SK-N-SH treated with all-trans-retinoic acid at 6 μM for 48 hours (cell line): ENCODE results near the gene STK32A.

Experiments
- ATAC-seq: fragments of 200-7000 bp; cut with Tn5 transposase; 3 replicates; pipeline ENCODE4 v1.9.1; 2020; ENCODE audit warnings: mild to moderate bottlenecking, moderate library complexity
- ARNTL ChIP-seq: fragments of 450-650 bp; formaldehyde crosslinking; IDR thresholded peaks from 2 replicates; pipeline ENCODE4 v1.5.0; 2020; ENCODE audit warnings: low read depth, mild to moderate bottlenecking, moderate library complexity, borderline replicate concordance
- BACH2 ChIP-seq: fragments of 250-450 bp; sonication (Bioruptor Pico); IDR thresholded peaks from 2 replicates; pipeline ENCODE4 v1.9.0; 2021; ENCODE audit warnings: mild to moderate bottlenecking, borderline replicate concordance
- CSDC2 ChIP-seq: fragments of 250-450 bp; sonication (Bioruptor Pico); IDR thresholded peaks from 2 replicates; pipeline ENCODE4 v1.5.0; 2020; ENCODE audit warnings: mild to moderate bottlenecking, moderate library complexity
- ESRRG ChIP-seq: fragments of 250-450 bp; sonication (Bioruptor Pico); IDR thresholded peaks from 2 replicates; pipeline ENCODE4 v1.6.1; 2021; ENCODE audit warnings: mild to moderate bottlenecking
- GLIS3 ChIP-seq: fragments of 250-450 bp; sonication (Bioruptor Pico); IDR thresholded peaks from 2 replicates; pipeline ENCODE4 v1.5.0; 2020; ENCODE audit warnings: mild to moderate bottlenecking, moderate library complexity
- OSR1 ChIP-seq: fragments of 250-450 bp; sonication (Bioruptor Pico); IDR thresholded peaks from 2 replicates; pipeline ENCODE4 v1.8.0; 2022; ENCODE audit warnings: moderate library complexity, mild to moderate bottlenecking, inconsistent platforms
- PATZ1 ChIP-seq: fragments of 250-450 bp; sonication (Bioruptor Pico); IDR thresholded peaks from 2 replicates; pipeline ENCODE4 v1.8.0; 2020; ENCODE audit warnings: mild to moderate bottlenecking, moderate library complexity, borderline replicate concordance
- PPARA ChIP-seq: fragments of 250-450 bp; sonication (Bioruptor Pico); IDR thresholded peaks from 2 replicates; pipeline ENCODE4 v1.5.0; 2020; ENCODE audit warnings: mild to moderate bottlenecking, borderline replicate concordance
- RARB ChIP-seq: fragments of 250-450 bp; sonication (Bioruptor Pico); IDR thresholded peaks from 2 replicates; pipeline ENCODE4 v1.8.0; 2021; ENCODE audit warnings: mild to moderate bottlenecking, moderate library complexity
- SNAI2 ChIP-seq: fragments of 250-450 bp; sonication (Bioruptor Pico); IDR thresholded peaks from 2 replicates; pipeline ENCODE4 v1.5.0; 2020; ENCODE audit warnings: mild to moderate bottlenecking, moderate library complexity
- TCF4 ChIP-seq: fragments of 250-450 bp; sonication (Bioruptor Pico); IDR thresholded peaks from 2 replicates; pipeline ENCODE4 v1.8.0; 2021; ENCODE audit warnings: mild to moderate bottlenecking, moderate library complexity, borderline replicate concordance
- TOX ChIP-seq: fragments of 250-450 bp; sonication (Bioruptor Pico); IDR thresholded peaks from 2 replicates; pipeline ENCODE4 v1.8.0; 2021; ENCODE audit warnings: mild to moderate bottlenecking, moderate library complexity, borderline replicate concordance
- ZC3H10 ChIP-seq: fragments of 250-450 bp; sonication (Bioruptor Pico); IDR thresholded peaks from 2 replicates; pipeline ENCODE4 v1.5.1; 2021; ENCODE audit warnings: mild to moderate bottlenecking, moderate library complexity
- ZFP3 ChIP-seq: fragments of 250-450 bp; sonication (Bioruptor Pico); IDR thresholded peaks from 2 replicates; pipeline ENCODE4 v1.5.0; 2020; ENCODE audit warnings: mild to moderate bottlenecking, moderate library complexity
- ZNF565 ChIP-seq: fragments of 450-650 bp; formaldehyde crosslinking; conservative IDR thresholded peaks from 2 replicates; pipeline ENCODE4 v1.5.0; 2020; ENCODE audit warnings: low read depth, mild to moderate bottlenecking, moderate library complexity
- ZNF70 ChIP-seq: fragments of 450-650 bp; formaldehyde crosslinking; IDR thresholded peaks from 2 replicates; pipeline ENCODE4 v1.5.0; 2020; ENCODE audit warnings: mild to moderate bottlenecking, moderate library complexity
- ZNF8 ChIP-seq: fragments of 450-650 bp; formaldehyde crosslinking; IDR thresholded peaks from 2 replicates; pipeline ENCODE4 v1.5.0; 2020; ENCODE audit warnings: mild to moderate bottlenecking, moderate library complexity
- TF ChIP-seq, protein P1 (sequence below): fragments of 250-450 bp; sonication (Bioruptor Pico); IDR thresholded peaks from 2 replicates; pipeline ENCODE4 v1.5.0; 2020; ENCODE audit warnings: mild to moderate bottlenecking, moderate library complexity
- TF ChIP-seq, protein P2 (sequence below): fragments of 250-450 bp; sonication (Bioruptor Pico); IDR thresholded peaks from 2 replicates; pipeline ENCODE4 v1.8.0; 2021; ENCODE audit warnings: low read depth, mild to moderate bottlenecking, moderate library complexity, borderline replicate concordance
- TF ChIP-seq, protein P3 (sequence below): fragments of 250-450 bp; sonication (Bioruptor Pico); IDR thresholded peaks from 2 replicates; pipeline ENCODE4 v1.5.1; 2020; ENCODE audit warnings: low read depth, mild to moderate bottlenecking, moderate library complexity
- TF ChIP-seq, protein P4 (sequence below): fragments of 250-450 bp; sonication (Bioruptor Pico); IDR thresholded peaks from 2 replicates; pipeline ENCODE4 v1.5.1; 2021; ENCODE audit warnings: mild to moderate bottlenecking, moderate library complexity

STK32A gene

GRCh38 chr5:147369742-147370374 lies 135.0 kb downstream of the STK32A start:
- peak; percentile 89 for ATAC-seq
- no peak for TF ChIP-seq ARNTL (CRISPR knock-in tag)
- no peak for TF ChIP-seq ZFP3
- TF ChIP-seq SNAI2 (CRISPR knock-in tag): no peak
- no peak for TF ChIP-seq BACH2
- no peak for TF ChIP-seq ZNF565 (CRISPR knock-in tag)
- TF ChIP-seq OSR1: no peak
- TF ChIP-seq, protein P1, sequence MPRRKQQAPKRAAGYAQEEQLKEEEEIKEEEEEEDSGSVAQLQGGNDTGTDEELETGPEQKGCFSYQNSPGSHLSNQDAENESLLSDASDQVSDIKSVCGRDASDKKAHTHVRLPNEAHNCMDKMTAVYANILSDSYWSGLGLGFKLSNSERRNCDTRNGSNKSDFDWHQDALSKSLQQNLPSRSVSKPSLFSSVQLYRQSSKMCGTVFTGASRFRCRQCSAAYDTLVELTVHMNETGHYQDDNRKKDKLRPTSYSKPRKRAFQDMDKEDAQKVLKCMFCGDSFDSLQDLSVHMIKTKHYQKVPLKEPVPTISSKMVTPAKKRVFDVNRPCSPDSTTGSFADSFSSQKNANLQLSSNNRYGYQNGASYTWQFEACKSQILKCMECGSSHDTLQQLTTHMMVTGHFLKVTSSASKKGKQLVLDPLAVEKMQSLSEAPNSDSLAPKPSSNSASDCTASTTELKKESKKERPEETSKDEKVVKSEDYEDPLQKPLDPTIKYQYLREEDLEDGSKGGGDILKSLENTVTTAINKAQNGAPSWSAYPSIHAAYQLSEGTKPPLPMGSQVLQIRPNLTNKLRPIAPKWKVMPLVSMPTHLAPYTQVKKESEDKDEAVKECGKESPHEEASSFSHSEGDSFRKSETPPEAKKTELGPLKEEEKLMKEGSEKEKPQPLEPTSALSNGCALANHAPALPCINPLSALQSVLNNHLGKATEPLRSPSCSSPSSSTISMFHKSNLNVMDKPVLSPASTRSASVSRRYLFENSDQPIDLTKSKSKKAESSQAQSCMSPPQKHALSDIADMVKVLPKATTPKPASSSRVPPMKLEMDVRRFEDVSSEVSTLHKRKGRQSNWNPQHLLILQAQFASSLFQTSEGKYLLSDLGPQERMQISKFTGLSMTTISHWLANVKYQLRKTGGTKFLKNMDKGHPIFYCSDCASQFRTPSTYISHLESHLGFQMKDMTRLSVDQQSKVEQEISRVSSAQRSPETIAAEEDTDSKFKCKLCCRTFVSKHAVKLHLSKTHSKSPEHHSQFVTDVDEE (CRISPR knock-in tag): no peak
- TF ChIP-seq ESRRG (CRISPR knock-in tag): no peak
- TF ChIP-seq GLIS3 (CRISPR knock-in tag): no peak
- TF ChIP-seq, protein P2, sequence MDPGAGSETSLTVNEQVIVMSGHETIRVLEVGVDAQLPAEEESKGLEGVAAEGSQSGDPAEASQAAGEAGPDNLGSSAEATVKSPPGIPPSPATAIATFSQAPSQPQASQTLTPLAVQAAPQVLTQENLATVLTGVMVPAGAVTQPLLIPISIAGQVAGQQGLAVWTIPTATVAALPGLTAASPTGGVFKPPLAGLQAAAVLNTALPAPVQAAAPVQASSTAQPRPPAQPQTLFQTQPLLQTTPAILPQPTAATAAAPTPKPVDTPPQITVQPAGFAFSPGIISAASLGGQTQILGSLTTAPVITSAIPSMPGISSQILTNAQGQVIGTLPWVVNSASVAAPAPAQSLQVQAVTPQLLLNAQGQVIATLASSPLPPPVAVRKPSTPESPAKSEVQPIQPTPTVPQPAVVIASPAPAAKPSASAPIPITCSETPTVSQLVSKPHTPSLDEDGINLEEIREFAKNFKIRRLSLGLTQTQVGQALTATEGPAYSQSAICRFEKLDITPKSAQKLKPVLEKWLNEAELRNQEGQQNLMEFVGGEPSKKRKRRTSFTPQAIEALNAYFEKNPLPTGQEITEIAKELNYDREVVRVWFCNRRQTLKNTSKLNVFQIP: no peak
- TF ChIP-seq TOX (CRISPR knock-in tag): no peak
- no peak for TF ChIP-seq PPARA (CRISPR knock-in tag)
- no peak for TF ChIP-seq PATZ1 (CRISPR knock-in tag)
- no peak for TF ChIP-seq CSDC2 (CRISPR knock-in tag)
- TF ChIP-seq, protein P3, sequence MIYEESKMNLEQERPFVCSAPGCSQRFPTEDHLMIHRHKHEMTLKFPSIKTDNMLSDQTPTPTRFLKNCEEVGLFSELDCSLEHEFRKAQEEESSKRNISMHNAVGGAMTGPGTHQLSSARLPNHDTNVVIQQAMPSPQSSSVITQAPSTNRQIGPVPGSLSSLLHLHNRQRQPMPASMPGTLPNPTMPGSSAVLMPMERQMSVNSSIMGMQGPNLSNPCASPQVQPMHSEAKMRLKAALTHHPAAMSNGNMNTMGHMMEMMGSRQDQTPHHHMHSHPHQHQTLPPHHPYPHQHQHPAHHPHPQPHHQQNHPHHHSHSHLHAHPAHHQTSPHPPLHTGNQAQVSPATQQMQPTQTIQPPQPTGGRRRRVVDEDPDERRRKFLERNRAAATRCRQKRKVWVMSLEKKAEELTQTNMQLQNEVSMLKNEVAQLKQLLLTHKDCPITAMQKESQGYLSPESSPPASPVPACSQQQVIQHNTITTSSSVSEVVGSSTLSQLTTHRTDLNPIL (CRISPR knock-in tag): no peak
- no peak for TF ChIP-seq ZC3H10 (CRISPR knock-in tag)
- no peak for TF ChIP-seq RARB (CRISPR knock-in tag)
- no peak for TF ChIP-seq ZNF70 (CRISPR knock-in tag)
- TF ChIP-seq, all 23 proteins: peak for 0

- ATAC-seq: no peak
- TF ChIP-seq BACH2 (no peak), PPARA (CRISPR knock-in tag) (no peak), TCF4 (no peak), ZNF565 (CRISPR knock-in tag) (no peak), SNAI2 (CRISPR knock-in tag) (no peak), ZNF70 (CRISPR knock-in tag) (no peak), ZFP3 (no peak), ARNTL (CRISPR knock-in tag) (no peak), OSR1 (no peak), CSDC2 (CRISPR knock-in tag) (no peak), ZC3H10 (CRISPR knock-in tag) (no peak), PATZ1 (CRISPR knock-in tag) (no peak), TOX (CRISPR knock-in tag) (no peak), GLIS3 (CRISPR knock-in tag) (no peak), ZNF8 (CRISPR knock-in tag) (no peak)
- TF ChIP-seq, protein P4, sequence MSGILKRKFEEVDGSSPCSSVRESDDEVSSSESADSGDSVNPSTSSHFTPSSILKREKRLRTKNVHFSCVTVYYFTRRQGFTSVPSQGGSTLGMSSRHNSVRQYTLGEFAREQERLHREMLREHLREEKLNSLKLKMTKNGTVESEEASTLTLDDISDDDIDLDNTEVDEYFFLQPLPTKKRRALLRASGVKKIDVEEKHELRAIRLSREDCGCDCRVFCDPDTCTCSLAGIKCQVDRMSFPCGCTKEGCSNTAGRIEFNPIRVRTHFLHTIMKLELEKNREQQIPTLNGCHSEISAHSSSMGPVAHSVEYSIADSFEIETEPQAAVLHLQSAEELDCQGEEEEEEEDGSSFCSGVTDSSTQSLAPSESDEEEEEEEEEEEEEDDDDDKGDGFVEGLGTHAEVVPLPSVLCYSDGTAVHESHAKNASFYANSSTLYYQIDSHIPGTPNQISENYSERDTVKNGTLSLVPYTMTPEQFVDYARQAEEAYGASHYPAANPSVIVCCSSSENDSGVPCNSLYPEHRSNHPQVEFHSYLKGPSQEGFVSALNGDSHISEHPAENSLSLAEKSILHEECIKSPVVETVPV (CRISPR knock-in tag): no peak
- TF ChIP-seq, protein P1 (CRISPR knock-in tag): no peak
- TF ChIP-seq, protein P3 (CRISPR knock-in tag): no peak
Observed at GRCh38 chr5:147371290-147371689, 136.5 kb downstream of the STK32A start.
